Body of pancreas (tissue), 4 donors: Measurements from ENCODE around the gene SCTR. TPM values are rescaled to one million over a fixed set of nuclear protein-coding genes. Genes with fewer than 3 reads are reported as not detected.
A peak's percentile ranks its signal among the peaks of the same experiment; 100 is the strongest.

Experiments
- ATAC-seq: fragments of 150-250 bp; one replicate; pipeline ENCODE4 v1.9.1; 2016
- DNase-seq, 4 donors: peaks; one replicate each; pipeline ENCODE4 v3.0.0-alpha.2; 2019
- H3K27ac ChIP-seq, 4 donors: fragments of 200-600 bp; sonication (generic); 1 replicate in 3 of 4; 2 replicates in 1 of 4; pipeline versions ENCODE4 v1.5.1 to v1.6.1; 2016 to 2019; ENCODE audit warnings: mild to moderate bottlenecking in 1 of 4, mixed read lengths in 1 of 4, moderate library complexity in 1 of 4
- H3K27me3 ChIP-seq, 2 donors: fragments of 200-600 bp; sonication (generic); one replicate each; pipeline ENCODE4 v1.6.0; 2016; ENCODE audit warnings: mild to moderate bottlenecking in 1 of 2
- H3K36me3 ChIP-seq, 2 donors: fragments of 200-600 bp; sonication (generic); replicated peaks in 1 of 2; 2 replicates each; pipeline ENCODE4 v1.5.1; 2016; ENCODE audit warnings: low read depth in 2 of 2; ENCODE audit not compliant: insufficient read depth in 1 of 2
- H3K4me1 ChIP-seq: fragments of 200-600 bp; sonication (generic); one replicate; pipeline ENCODE4 v1.6.0; 2016
- H3K4me3 ChIP-seq, 2 donors: fragments of 200-600 bp; sonication (generic); 1 replicate in 1 of 2; 2 replicates in 1 of 2; pipeline ENCODE4 v1.5.1; 2016 to 2019
- H3K9me3 ChIP-seq, 3 donors: fragments of 200-600 bp; sonication (generic); 1 replicate in 2 of 3; 2 replicates in 1 of 3; pipeline ENCODE4 v1.5.1; 2016
- CTCF ChIP-seq, 7 experiments: fragments of 450-650 bp in 4 of 7; fragments of 200-600 bp in 3 of 7; sonication (generic) in 3 of 7; IDR thresholded peaks; one replicate each; pipeline ENCODE4 v1.5.1; 2016 to 2019; ENCODE audit warnings: antibody characterized with exemption in 7 of 7
- POLR2A ChIP-seq, 3 donors: fragments of 450-650 bp; IDR thresholded peaks; one replicate each; pipeline ENCODE4 v1.6.1; 2016; ENCODE audit warnings: antibody characterized with exemption in 3 of 3, mild to moderate bottlenecking in 2 of 3
- WGBS, 2 donors: methylation state at CpG; one replicate each; pipeline ENCODE4 v1.1.5; 2017; 5-methylcytosine and 5-hydroxymethylcytosine counted together
- intact Hi-C: fragments of 100-400 bp; cut with DNase I; formaldehyde crosslinking; loops from one replicate; pipeline ENCODE4 v1.15.1; 2023
- total RNA-seq, 2 donors: library from RNA; depleted of rRNA; stranded (reverse); fragments of >200 nt; gene quantifications; one replicate each; pipeline ENCODE4 v1.1.0, GENCODE V29; 2016

The SCTR gene
- total RNA-seq, 2 donors from 2014 or later, result 69.0 to 183 TPM

GRCh38 chr2:119482481-119483394 lies 41.5 kb downstream of the SCTR start:
- intact Hi-C loops, result no loop called here

GRCh38 chr2:119481501-119482455 lies 42.5 kb downstream of the SCTR start:
- Histone ChIP-seq H3K4me3 (no peak overlapping the region), H3K36me3 (no peaks in the 10 kb centered on the region), H3K27ac (peak overlapping the region in 3 of 4 donors; percentile 90 to 97 (median 92)), H3K9me3 (no peaks in the 10 kb centered on the region), H3K27me3 (no peaks in the 10 kb centered on the region), H3K4me1 (peaks cover 80% of the 10 kb centered on the region)
- intact Hi-C loops, result no loop called here
- TF ChIP-seq POLR2A (IDR thresholded peaks at IDR 0.05) (peak in 1 of 3 donors; percentile 13), CTCF (IDR thresholded peaks at IDR 0.05) (peak in 1 of 7 experiments; percentile 11)
- WGBS, 2 donors, result 55 to 66% methylated on average over 10 to 16 of the region's 16 CpGs
- DNase-seq (peak in 2 of 4 donors; percentile 44 to 49), ATAC-seq (peak; percentile 7)

More at GRCh38 chr2:119482481-119483394, 41.5 kb downstream of the SCTR start:
- H3K4me3 ChIP-seq, result no peak overlapping the region
- H3K27me3 ChIP-seq, result no peaks in the 10 kb centered on the region
- H3K27ac ChIP-seq, result peak overlapping the region; percentile 30 to 97 (median 91)
- no peaks in the 10 kb centered on the region for H3K9me3 ChIP-seq
- DNase-seq (no peak), ATAC-seq (no peak)
- TF ChIP-seq CTCF (IDR thresholded peaks at IDR 0.05) (no peak), POLR2A (IDR thresholded peaks at IDR 0.05) (no peak)
- peaks cover 85% of the 10 kb centered on the region for H3K4me1 ChIP-seq
- 70 to 74% methylated on average over 11 to 20 of the region's 20 CpGs for WGBS, 2 donors
- H3K36me3 ChIP-seq, result no peaks in the 10 kb centered on the region

- intact Hi-C loops, result no loop called here
- TF ChIP-seq CTCF (IDR thresholded peaks at IDR 0.05) (no peak), POLR2A (IDR thresholded peaks at IDR 0.05) (peak in 2 of 3 donors; percentile 12 to 26)
- H3K36me3 ChIP-seq, result no peaks in the 10 kb centered on the region
- 42 to 60% methylated on average over 10 to 11 of the region's 11 CpGs for WGBS, 2 donors
- H3K27me3 ChIP-seq, result no peaks in the 10 kb centered on the region
- DNase-seq (peak; percentile 55 to 80 (median 69)), ATAC-seq (peak; percentile 33)
- peak overlapping the region in 3 of 4 donors; percentile 90 to 97 (median 92) for H3K27ac ChIP-seq
- no peaks in the 10 kb centered on the region for H3K9me3 ChIP-seq
- H3K4me3 ChIP-seq, result no peak overlapping the region
- H3K4me1 ChIP-seq, result peaks cover 75% of the 10 kb centered on the region
Observed at GRCh38 chr2:119480718-119481142, 43.6 kb downstream of the SCTR start.

- 87% methylated on average over 5 of the region's 5 CpGs for WGBS, 2 donors
- ATAC-seq, result no peak
Observed at GRCh38 chr2:119480184-119480583, 44.1 kb downstream of the SCTR start.

More at GRCh38 chr2:119480184-119480583, 44.1 kb downstream of the SCTR start:
- TF ChIP-seq POLR2A (IDR thresholded peaks at IDR 0.05), result no peak
- no peak for TF ChIP-seq CTCF (IDR thresholded peaks at IDR 0.05)
- no peak for DNase-seq
- Histone ChIP-seq H3K9me3 (no peaks in the 10 kb centered on the region), H3K4me3 (no peak overlapping the region), H3K27ac (peak overlapping the region in 3 of 4 donors; percentile 90 to 97 (median 92)), H3K4me1 (peaks cover 70% of the 10 kb centered on the region), H3K27me3 (no peaks in the 10 kb centered on the region), H3K36me3 (no peaks in the 10 kb centered on the region)
- intact Hi-C loops, result no loop called here
